ENCODE data around the gene CA9. TPM values are rescaled to one million over a fixed set of nuclear protein-coding genes. Genes with fewer than 3 reads are reported as not detected.

Gene CA9
- total and polyA plus RNA-seq, 2 experiments from 2014 or later: 1.1 TPM; not detected in 1

GRCh38 chr9:35686222-35687203, 12.8 kb downstream of the CA9 start:
- Mint-ChIP-seq H3K4me3 (no peak overlapping the region), H3K27ac (no peak overlapping the region), H3K4me1 (peaks cover 31% of the 10 kb centered on the region), H3K27me3 (ENCODE audit: insufficient read depth, low read depth, poor library complexity) (peaks cover 6% of the 10 kb centered on the region), H3K36me3 (ENCODE audit: low read depth) (peaks cover 71% of the 10 kb centered on the region), H3K9me3 (no peaks in the 10 kb centered on the region; the same call in 2 of the 3 replicates)
- no peaks in the 10 kb centered on the region for H3K9me2 ChIP-seq (ENCODE audit: insufficient read depth)
- no peak overlapping the region for H2AFZ ChIP-seq
- no peak overlapping the region for H3K27ac ChIP-seq (ENCODE audit: low read depth)
- TF ChIP-seq ZNF462 (CRISPR knock-in tag; IDR thresholded peaks at IDR 0.05) (no peak), JUNB (IDR thresholded peaks at IDR 0.05; ENCODE audit: unreplicated experiment) (no peak), ZNF331 (CRISPR knock-in tag; IDR thresholded peaks at IDR 0.05; ENCODE audit: low read depth) (no peak), CTCF (conservative IDR thresholded peaks at IDR 0.05; ENCODE audit: low read depth in 2 of 2) (no peak), EZH2 (IDR thresholded peaks at IDR 0.05; ENCODE audit: low read depth, unreplicated experiment) (no peak), STAT1 (IDR thresholded peaks at IDR 0.05; ENCODE audit: unreplicated experiment) (no peak), NANOG (IDR thresholded peaks at IDR 0.05; ENCODE audit: borderline replicate concordance) (no peak), ZNF114 (CRISPR knock-in tag; IDR thresholded peaks at IDR 0.05) (no peak), ETS1 (IDR thresholded peaks at IDR 0.05) (no peak), CREB1 (CRISPR knock-in tag; IDR thresholded peaks at IDR 0.05; ENCODE audit: low read depth) (no peak), EZH2phosphoT487 (IDR thresholded peaks at IDR 0.05; ENCODE audit: unreplicated experiment) (no peak), POLR2AphosphoS5 (IDR thresholded peaks at IDR 0.05; ENCODE audit: low read depth) (no peak), REST (IDR thresholded peaks at IDR 0.05; ENCODE audit: unreplicated experiment) (no peak)
- DNase-seq (ENCODE audit: low spot score) (no peak), ATAC-seq (no peak)
- H3F3A ChIP-seq (replicated peaks; ENCODE audit: low read depth): peaks cover 14% of the 10 kb centered on the region
- no peaks in the 10 kb centered on the region for H3K27me3 ChIP-seq (ENCODE audit: insufficient read depth)
- no peak overlapping the region for H3K4me2 ChIP-seq
- peaks cover 26% of the 10 kb centered on the region for H3K36me3 ChIP-seq (ENCODE audit: insufficient read depth)
- H3K4me3 ChIP-seq: no peak overlapping the region
- H3K79me2 ChIP-seq (replicated peaks; ENCODE audit: insufficient read depth): peaks cover 22% of the 10 kb centered on the region
- H4K20me1 ChIP-seq (replicated peaks; ENCODE audit: insufficient read depth): peaks cover 6% of the 10 kb centered on the region
- peaks cover 17% of the 10 kb centered on the region; the same call in 1 of the 2 replicates for H3K4me1 ChIP-seq (ENCODE audit: insufficient read depth)
